MM.1S (cell line): ENCODE data around the gene PPP1R37.

Experiments
- EZH2 ChIP-seq: fragments of 300-600 bp; sonication (generic); optimal IDR thresholded peaks from 2 replicates; pipeline ENCODE3; 2017; ENCODE audit warnings: low read depth, mild to moderate bottlenecking, antibody characterized with exemption, low read length, mixed read lengths
- TF ChIP-seq, protein P1 (sequence below): fragments of 300-600 bp; sonication (generic); IDR thresholded peaks from 2 replicates; pipeline ENCODE4 v1.5.1; 2016; ENCODE audit warnings: antibody characterized with exemption, low read length, mixed read lengths

DNA sequence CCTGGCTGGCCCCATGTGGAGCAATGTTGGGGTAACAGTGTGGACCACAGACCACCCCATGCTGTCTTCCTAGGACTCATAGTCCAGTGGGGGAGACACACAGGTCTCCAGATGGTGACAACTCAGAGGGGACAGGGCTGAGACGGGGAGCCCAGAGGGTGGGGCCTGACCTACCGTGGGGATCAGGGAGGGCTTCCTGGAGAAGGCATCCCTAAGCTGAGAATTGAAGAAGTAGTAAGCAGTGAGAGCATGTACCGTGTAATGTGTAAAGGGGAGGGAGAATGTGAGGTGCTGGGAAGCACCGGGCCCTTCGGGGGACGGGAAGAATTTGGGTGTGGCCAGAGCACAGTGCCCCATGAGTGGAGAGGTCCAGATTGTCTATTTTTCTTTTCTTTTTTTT, 31.0 kb downstream of the PPP1R37 start:
- TF ChIP-seq, protein P1, sequence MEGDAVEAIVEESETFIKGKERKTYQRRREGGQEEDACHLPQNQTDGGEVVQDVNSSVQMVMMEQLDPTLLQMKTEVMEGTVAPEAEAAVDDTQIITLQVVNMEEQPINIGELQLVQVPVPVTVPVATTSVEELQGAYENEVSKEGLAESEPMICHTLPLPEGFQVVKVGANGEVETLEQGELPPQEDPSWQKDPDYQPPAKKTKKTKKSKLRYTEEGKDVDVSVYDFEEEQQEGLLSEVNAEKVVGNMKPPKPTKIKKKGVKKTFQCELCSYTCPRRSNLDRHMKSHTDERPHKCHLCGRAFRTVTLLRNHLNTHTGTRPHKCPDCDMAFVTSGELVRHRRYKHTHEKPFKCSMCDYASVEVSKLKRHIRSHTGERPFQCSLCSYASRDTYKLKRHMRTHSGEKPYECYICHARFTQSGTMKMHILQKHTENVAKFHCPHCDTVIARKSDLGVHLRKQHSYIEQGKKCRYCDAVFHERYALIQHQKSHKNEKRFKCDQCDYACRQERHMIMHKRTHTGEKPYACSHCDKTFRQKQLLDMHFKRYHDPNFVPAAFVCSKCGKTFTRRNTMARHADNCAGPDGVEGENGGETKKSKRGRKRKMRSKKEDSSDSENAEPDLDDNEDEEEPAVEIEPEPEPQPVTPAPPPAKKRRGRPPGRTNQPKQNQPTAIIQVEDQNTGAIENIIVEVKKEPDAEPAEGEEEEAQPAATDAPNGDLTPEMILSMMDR, result no peak
- no peak for TF ChIP-seq EZH2
